BJ (cell line): ENCODE data around the gene TICRR. TPM values are rescaled to one million over a fixed set of nuclear protein-coding genes. Genes with fewer than 3 reads are reported as not detected.

Experiments
- CTCF ChIA-PET: fragments of 350-600 bp; formaldehyde crosslinking; extraction: SDS; loops from one replicate; lab custom pipeline; 2021; ENCODE audit warnings: antibody characterized with exemption, inconsistent platforms; lab: Yijun Ruan, JAX
- POLR2A ChIA-PET: fragments of 300-600 bp; sonication (Branson Sonifier 250); formaldehyde crosslinking; extraction: SDS; loops from one replicate; lab custom pipeline; 2021; ENCODE audit warnings: antibody characterized with exemption; lab: Charles Lee
- DNase-seq: peaks from one replicate; pipeline ENCODE4 v3.0.0-alpha.2; 2011; ENCODE audit warnings: low read depth
- H3K27me3 ChIP-seq: 2 replicates; pipeline ENCODE4 v1.6.0; 2011; ENCODE audit warnings: low read length; ENCODE audit not compliant: control insufficient read depth, insufficient read depth
- H3K36me3 ChIP-seq: 2 replicates; pipeline ENCODE4 v1.5.1; 2011; ENCODE audit warnings: low read length; ENCODE audit not compliant: control insufficient read depth, insufficient read depth
- H3K4me3 ChIP-seq: 2 replicates; pipeline ENCODE4 v1.5.1; 2011; ENCODE audit warnings: low read depth, mild to moderate bottlenecking, control low read depth, low read length
- polyA plus RNA-seq: library from polyadenylated mRNA; depleted of rRNA; stranded (reverse); fragments of >200 nt; gene quantifications from 2 replicates; pipeline ENCODE4 v1.2.3, GENCODE V29; 2011
- TF ChIP-seq, protein P1 (sequence below): IDR thresholded peaks from 2 replicates; pipeline ENCODE4 v1.5.1; 2011; ENCODE audit warnings: low read depth, mild to moderate bottlenecking, control low read depth, inconsistent platforms, low read length, moderate library complexity; ENCODE audit not compliant: insufficient read depth

The TICRR gene
- polyA plus RNA-seq, 1 experiment = 2.4 TPM

DNA sequence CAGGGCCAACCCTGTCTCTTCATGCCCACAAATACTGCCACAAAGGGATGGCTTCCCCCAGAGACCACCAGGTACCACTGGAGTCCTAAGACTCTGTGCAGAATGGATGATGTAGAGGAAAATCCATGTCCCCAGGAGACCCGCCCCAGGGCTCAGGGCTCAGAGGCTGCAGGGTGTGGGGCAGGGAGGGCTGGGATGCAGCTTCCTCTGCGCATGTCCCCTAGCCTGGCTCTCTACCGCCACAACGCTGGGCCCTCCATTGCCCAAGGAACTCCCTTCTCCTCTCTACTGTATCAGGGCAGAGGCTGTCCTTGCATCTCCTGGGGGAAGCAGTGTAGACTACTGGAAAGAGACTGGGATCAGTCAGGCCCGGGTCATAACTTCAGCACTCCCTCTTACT, 19.5 kb upstream of the TICRR start:
- DNase-seq = no peak
- Histone ChIP-seq H3K27me3 (peaks cover 11% of the 10 kb centered on the region), H3K4me3 (no peak overlapping the region), H3K36me3 (no peaks in the 10 kb centered on the region)
- TF ChIP-seq, protein P1, sequence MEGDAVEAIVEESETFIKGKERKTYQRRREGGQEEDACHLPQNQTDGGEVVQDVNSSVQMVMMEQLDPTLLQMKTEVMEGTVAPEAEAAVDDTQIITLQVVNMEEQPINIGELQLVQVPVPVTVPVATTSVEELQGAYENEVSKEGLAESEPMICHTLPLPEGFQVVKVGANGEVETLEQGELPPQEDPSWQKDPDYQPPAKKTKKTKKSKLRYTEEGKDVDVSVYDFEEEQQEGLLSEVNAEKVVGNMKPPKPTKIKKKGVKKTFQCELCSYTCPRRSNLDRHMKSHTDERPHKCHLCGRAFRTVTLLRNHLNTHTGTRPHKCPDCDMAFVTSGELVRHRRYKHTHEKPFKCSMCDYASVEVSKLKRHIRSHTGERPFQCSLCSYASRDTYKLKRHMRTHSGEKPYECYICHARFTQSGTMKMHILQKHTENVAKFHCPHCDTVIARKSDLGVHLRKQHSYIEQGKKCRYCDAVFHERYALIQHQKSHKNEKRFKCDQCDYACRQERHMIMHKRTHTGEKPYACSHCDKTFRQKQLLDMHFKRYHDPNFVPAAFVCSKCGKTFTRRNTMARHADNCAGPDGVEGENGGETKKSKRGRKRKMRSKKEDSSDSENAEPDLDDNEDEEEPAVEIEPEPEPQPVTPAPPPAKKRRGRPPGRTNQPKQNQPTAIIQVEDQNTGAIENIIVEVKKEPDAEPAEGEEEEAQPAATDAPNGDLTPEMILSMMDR = no peak
- CTCF ChIA-PET = interaction anchor here (0.7 to 3.4 kb wide), 4 partner anchors 11 to 199 kb away, joined by 3 to 18 read pairs (median 10); no protein-coding TSS in a partner anchor
- POLR2A ChIA-PET = no interaction called here

DNA sequence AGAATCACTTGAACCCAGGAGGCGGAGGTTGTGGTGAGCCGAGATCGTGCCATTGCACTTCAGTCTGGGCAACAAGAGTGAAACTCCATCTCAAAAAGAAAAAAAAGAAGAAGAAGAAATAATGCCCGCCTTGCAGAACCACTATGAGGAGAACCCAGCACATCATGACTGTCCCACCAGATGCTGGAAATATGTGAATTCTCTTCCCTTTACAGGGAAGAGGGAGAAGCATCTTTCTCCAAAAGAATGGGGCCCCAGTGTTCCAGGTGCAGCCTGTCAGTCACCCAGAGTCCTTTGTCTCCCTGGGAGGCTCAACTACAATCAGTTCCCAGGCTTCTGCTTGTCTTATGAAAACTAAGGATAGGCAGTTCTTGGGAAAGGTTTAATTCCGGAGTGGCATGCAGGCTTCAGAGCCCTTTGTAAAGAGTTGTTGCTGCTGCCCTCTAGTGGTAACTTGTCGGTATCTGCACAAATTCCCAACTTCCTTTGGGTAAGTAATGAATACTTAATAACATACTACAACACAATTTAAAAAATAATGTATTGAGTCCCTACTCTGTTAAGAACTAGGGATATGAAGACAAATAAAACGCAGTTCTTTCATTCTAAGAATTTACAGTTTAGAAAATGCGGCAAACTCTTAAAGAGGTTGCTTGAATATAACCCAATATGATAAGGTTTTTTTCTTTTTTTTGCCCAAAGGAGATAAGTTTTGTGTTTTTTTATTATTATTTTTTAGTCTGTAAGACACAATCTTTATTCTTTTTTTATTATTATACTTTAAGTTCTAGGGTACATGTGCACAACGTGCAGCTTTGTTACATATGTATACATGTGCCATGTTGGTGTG, 18.6 kb upstream of the TICRR start:
- TF ChIP-seq, protein P1 = peak; percentile 83
- DNase-seq = peak; percentile 19
- peaks cover 11% of the 10 kb centered on the region for H3K27me3 ChIP-seq
- no peak overlapping the region for H3K4me3 ChIP-seq
- POLR2A ChIA-PET = no interaction called here
- CTCF ChIA-PET = interaction anchor here (0.7 to 3.4 kb wide), 3 partner anchors 63 to 200 kb away, joined by 3 to 18 read pairs (median 8); no protein-coding TSS in a partner anchor
- H3K36me3 ChIP-seq = no peaks in the 10 kb centered on the region

DNA sequence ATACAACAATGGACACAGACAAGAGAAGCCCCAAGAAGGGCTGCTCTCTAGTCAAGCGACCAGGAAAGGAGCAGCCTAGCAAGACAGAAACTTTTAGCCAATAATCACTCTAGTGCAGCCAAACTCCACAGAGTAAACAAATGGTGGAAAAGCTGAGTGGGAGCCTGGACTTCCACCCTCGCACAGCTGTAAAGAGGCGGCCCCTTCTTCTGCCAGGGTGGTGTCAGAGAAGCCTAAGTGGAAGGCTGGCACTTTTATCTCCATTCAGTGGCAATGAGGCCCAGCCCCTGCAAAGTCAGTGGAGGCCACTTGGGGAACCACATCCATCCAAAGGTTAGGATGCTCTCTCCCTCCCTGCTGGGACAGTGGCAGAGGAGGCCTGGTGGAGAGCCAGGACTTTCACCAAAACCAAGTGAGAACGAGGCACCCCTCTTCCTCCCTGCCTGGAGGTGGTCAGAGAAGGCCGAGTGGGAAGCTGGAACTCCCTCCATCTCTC, 15.5 kb upstream of the TICRR start:
- CTCF ChIA-PET = interaction anchor here (1.4 to 3.0 kb wide), 3 partner anchors 12 to 201 kb away, joined by 3 to 9 read pairs (median 4); no protein-coding TSS in a partner anchor
- H3K27me3 ChIP-seq = peaks cover 5% of the 10 kb centered on the region
- TF ChIP-seq, protein P1 = no peak
- POLR2A ChIA-PET = no interaction called here
- H3K36me3 ChIP-seq = no peaks in the 10 kb centered on the region
- no peak overlapping the region for H3K4me3 ChIP-seq
- DNase-seq = no peak

DNA sequence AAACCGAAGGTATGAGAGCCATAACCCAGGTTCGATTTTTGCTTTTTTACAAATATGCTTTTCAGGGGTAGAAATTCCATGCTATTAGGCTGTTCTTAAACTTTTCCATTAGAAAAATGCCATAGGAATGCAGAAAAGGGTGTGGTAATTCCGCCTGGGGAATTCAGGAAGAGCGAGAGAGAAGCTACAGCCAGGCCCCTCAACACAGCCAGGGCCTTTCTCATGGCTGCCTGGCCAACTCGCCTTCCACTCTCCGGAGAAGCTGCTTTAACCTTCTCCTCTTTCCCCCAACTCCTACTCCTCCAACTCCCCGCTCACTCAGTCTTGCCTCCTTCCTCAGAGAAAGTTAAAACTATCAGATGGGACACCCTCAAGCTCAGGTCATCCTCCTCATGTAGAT, 9.1 kb upstream of the TICRR start:
- ChIA-PET POLR2A (no interaction called here), CTCF (interaction anchor here (1.7 kb wide), 1 partner anchor 208 kb away, joined by 6 read pairs; no protein-coding TSS in a partner anchor)
- no peak for DNase-seq
- TF ChIP-seq, protein P1 = no peak
- no peaks in the 10 kb centered on the region for H3K36me3 ChIP-seq
- peaks cover 2% of the 10 kb centered on the region; the same call in 1 of the 2 replicates for H3K27me3 ChIP-seq
- H3K4me3 ChIP-seq = no peak overlapping the region

DNA sequence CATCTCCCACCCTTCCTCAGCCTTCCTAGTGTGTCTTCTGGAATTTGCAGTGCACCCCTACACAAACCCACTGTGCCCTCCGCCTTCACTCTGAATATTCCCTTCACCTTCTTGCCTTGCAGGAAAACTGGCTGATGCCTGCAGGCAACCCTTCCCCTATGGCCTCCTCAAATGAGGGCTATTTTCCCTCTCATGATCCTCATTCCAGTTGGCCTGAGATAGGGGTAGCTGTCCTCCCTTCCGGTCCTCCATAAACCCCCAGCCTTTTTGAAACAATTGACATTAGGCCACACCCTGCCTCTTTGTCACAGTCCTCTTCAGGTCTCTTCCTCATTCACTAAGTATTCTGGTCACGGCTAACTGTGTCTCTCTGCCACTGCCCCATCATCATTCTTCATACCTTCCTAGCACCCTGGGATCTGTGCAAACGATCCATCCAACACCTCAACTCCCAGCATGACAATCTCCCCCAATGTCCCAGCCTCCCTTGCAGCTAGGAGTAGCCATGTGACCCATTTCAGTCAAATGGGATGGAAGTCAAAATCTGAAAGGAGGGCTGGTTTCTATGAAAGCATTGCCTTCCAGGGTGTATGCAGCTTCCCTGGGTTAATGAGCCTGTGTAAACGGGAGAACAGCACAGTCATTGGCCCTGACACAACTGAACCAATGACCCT, 8.5 kb upstream of the TICRR start:
- ChIA-PET CTCF (interaction anchor here (0.9 to 1.7 kb wide), 2 partner anchors 72 to 209 kb away, joined by 3 to 6 read pairs; no protein-coding TSS in a partner anchor), POLR2A (no interaction called here)
- Histone ChIP-seq H3K4me3 (no peak overlapping the region), H3K27me3 (peaks cover 5% of the 10 kb centered on the region), H3K36me3 (no peaks in the 10 kb centered on the region)
- TF ChIP-seq, protein P1 = no peak
- no peak for DNase-seq
